Neural cell (in vitro differentiated cells): Measurements from ENCODE around the gene GDE1. TPM values are rescaled to one million over a fixed set of nuclear protein-coding genes. Genes with fewer than 3 reads are reported as not detected.

Experiments
- H2AFZ ChIP-seq: fragments of 200-600, 300-800 bp; sonication (generic), shearing (Covaris generic); 2 replicates; pipeline ENCODE4 v1.6.0; 2014; ENCODE audit warnings: low read depth, mild to moderate bottlenecking, antibody characterized with exemption, low read length, moderate library complexity
- H3F3A ChIP-seq: fragments of 200-600 bp; shearing (Covaris generic); 2 replicates; pipeline ENCODE4 v1.6.1; 2016; ENCODE audit warnings: mild to moderate bottlenecking, moderate library complexity, mixed read lengths, antibody characterized with exemption, low read length; ENCODE audit not compliant: insufficient read depth, poor library complexity, severe bottlenecking
- H3K27ac ChIP-seq: fragments of 200-600, 300-800 bp; sonication (generic), shearing (Covaris generic); 2 replicates; pipeline ENCODE4 v1.5.1; 2014; ENCODE audit warnings: mild to moderate bottlenecking, low read length, moderate library complexity
- H3K27me3 ChIP-seq: fragments of 300-800, 200-600 bp; sonication (generic), shearing (Covaris generic); 2 replicates; pipeline ENCODE4 v1.6.0; 2014; ENCODE audit warnings: mild to moderate bottlenecking, low read depth, low read length, moderate library complexity; ENCODE audit not compliant: insufficient read depth
- H3K36me3 ChIP-seq: fragments of 300-800, 200-600 bp; sonication (generic), shearing (Covaris generic); 2 replicates; pipeline ENCODE4 v1.5.1; 2014; ENCODE audit warnings: mild to moderate bottlenecking, antibody characterized with exemption, low read length, moderate library complexity; ENCODE audit not compliant: insufficient read depth
- H3K4me2 ChIP-seq: fragments of 300-800, 200-600 bp; sonication (generic), shearing (Covaris generic); 2 replicates; pipeline ENCODE4 v1.6.0; 2014; ENCODE audit warnings: mild to moderate bottlenecking, low read length
- H3K4me3 ChIP-seq: fragments of 300-800, 200-600 bp; sonication (generic), shearing (Covaris generic); 2 replicates; pipeline ENCODE4 v1.5.1; 2014; ENCODE audit warnings: mild to moderate bottlenecking, low read length, moderate library complexity
- H3K79me2 ChIP-seq: fragments of 200-600 bp; shearing (Covaris generic); replicated peaks from 2 replicates; pipeline ENCODE4 v1.6.0; 2014; ENCODE audit warnings: mild to moderate bottlenecking, low read length, moderate library complexity; ENCODE audit not compliant: insufficient read depth
- H3K9ac ChIP-seq: fragments of 300-800, 200-600 bp; sonication (generic), shearing (Covaris generic); 2 replicates; pipeline ENCODE4 v1.6.1; 2016; ENCODE audit warnings: mild to moderate bottlenecking, low read length, mixed read lengths
- H3K9me2 ChIP-seq: fragments of 200-600 bp; shearing (Covaris generic); 2 replicates; pipeline ENCODE4 v1.6.1; 2016; ENCODE audit warnings: mild to moderate bottlenecking, low read length, mixed read lengths; ENCODE audit not compliant: insufficient read depth
- H3K9me3 ChIP-seq: fragments of 200-600, 300-800 bp; sonication (generic), shearing (Covaris generic); 2 replicates; pipeline ENCODE4 v1.6.1; 2016; ENCODE audit warnings: mild to moderate bottlenecking, mixed run types, low read length, moderate library complexity, mixed read lengths
- H4K20me1 ChIP-seq: fragments of 200-600 bp; shearing (Covaris generic); 2 replicates; pipeline ENCODE4 v1.6.1; 2016; ENCODE audit warnings: mild to moderate bottlenecking, mixed run types; ENCODE audit not compliant: insufficient read depth
- EP300 ChIP-seq: fragments of 450-650 bp; conservative IDR thresholded peaks from 2 replicates; pipeline ENCODE4 v1.6.1; 2014; ENCODE audit warnings: antibody characterized with exemption, mild to moderate bottlenecking, moderate library complexity; ENCODE audit not compliant: poor library complexity, severe bottlenecking
- EZH2 ChIP-seq: fragments of 200-600, 300-800 bp; shearing (Covaris generic), sonication (generic); IDR thresholded peaks from 2 replicates; pipeline ENCODE4 v1.6.1; 2014; ENCODE audit warnings: antibody characterized with exemption, low read length, borderline replicate concordance, mild to moderate bottlenecking; ENCODE audit not compliant: insufficient read depth, poor library complexity, severe bottlenecking
- MXI1 ChIP-seq: fragments of 450-650 bp; conservative IDR thresholded peaks from 2 replicates; pipeline ENCODE4 v1.6.1; 2014; ENCODE audit warnings: antibody characterized with exemption, mild to moderate bottlenecking; ENCODE audit not compliant: poor library complexity, severe bottlenecking
- POLR2AphosphoS5 ChIP-seq: IDR thresholded peaks from 2 replicates; pipeline ENCODE4 v1.6.1; 2012
- RAD21 ChIP-seq: fragments of 450-650 bp; conservative IDR thresholded peaks from 2 replicates; pipeline ENCODE4 v1.6.1; 2014; ENCODE audit warnings: antibody characterized with exemption, mild to moderate bottlenecking, moderate library complexity
- SMC3 ChIP-seq: fragments of 450-650 bp; conservative IDR thresholded peaks from 2 replicates; pipeline ENCODE4 v1.6.1; 2014; ENCODE audit warnings: antibody characterized with exemption, mild to moderate bottlenecking, moderate library complexity; ENCODE audit not compliant: poor library complexity
- TAF1 ChIP-seq: IDR thresholded peaks from 2 replicates; pipeline ENCODE4 v1.6.1; 2012; ENCODE audit warnings: low read depth
- polyA plus RNA-seq: library from polyadenylated mRNA; depleted of rRNA; stranded (reverse); fragments of >200 nt; gene quantifications from 2 replicates; pipeline ENCODE4 v1.2.3, GENCODE V29; 2014
- TF ChIP-seq, protein P1 (sequence below): fragments of 450-650 bp; IDR thresholded peaks from 2 replicates; pipeline ENCODE4 v1.5.1; 2014; ENCODE audit warnings: antibody characterized with exemption, mild to moderate bottlenecking, moderate library complexity; ENCODE audit not compliant: poor library complexity, severe bottlenecking
- TF ChIP-seq, protein P2 (sequence below): IDR thresholded peaks from 2 replicates; pipeline ENCODE4 v1.6.1; 2012; ENCODE audit warnings: borderline replicate concordance

GDE1 gene
- polyA plus RNA-seq, 1 donor from 2014 or later, result 74.7 TPM

DNA sequence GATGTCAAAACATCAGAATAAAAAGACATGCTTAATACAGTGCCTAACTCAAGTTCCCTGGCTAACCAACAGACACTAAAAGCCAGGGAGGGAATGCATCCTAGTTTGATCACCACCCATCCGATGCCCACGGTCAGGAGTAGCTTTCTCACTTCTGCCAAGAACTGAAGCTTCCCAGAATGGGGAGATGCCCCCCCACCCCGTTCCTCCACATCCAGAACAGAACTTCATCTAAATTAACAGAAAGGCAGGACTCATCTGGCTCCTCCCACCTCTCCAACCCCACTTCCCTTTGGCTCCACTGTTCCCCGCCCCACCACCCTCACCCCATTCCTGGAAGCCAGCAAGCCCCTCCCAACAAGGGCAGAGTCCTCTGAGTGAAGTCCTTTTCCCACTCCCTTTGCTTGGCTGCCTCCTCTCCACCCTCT lies 33.7 kb downstream of the GDE1 start:
- H3K36me3 ChIP-seq, result no peaks in the 10 kb centered on the region
- H3K27ac ChIP-seq, result no peak overlapping the region
- H3K4me2 ChIP-seq, result no peak overlapping the region
- no peaks in the 10 kb centered on the region for H3F3A ChIP-seq
- TF ChIP-seq SMC3, result no peak
- no peak for TF ChIP-seq MXI1
- no peak for TF ChIP-seq RAD21
- no peak overlapping the region for H3K9ac ChIP-seq
- H3K27me3 ChIP-seq, result no peaks in the 10 kb centered on the region
- H3K9me3 ChIP-seq, result no peaks in the 10 kb centered on the region
- H3K79me2 ChIP-seq, result no peaks in the 10 kb centered on the region
- no peak overlapping the region for H2AFZ ChIP-seq
- H3K9me2 ChIP-seq, result no peaks in the 10 kb centered on the region
- H4K20me1 ChIP-seq, result no peaks in the 10 kb centered on the region
- no peak overlapping the region for H3K4me3 ChIP-seq

DNA sequence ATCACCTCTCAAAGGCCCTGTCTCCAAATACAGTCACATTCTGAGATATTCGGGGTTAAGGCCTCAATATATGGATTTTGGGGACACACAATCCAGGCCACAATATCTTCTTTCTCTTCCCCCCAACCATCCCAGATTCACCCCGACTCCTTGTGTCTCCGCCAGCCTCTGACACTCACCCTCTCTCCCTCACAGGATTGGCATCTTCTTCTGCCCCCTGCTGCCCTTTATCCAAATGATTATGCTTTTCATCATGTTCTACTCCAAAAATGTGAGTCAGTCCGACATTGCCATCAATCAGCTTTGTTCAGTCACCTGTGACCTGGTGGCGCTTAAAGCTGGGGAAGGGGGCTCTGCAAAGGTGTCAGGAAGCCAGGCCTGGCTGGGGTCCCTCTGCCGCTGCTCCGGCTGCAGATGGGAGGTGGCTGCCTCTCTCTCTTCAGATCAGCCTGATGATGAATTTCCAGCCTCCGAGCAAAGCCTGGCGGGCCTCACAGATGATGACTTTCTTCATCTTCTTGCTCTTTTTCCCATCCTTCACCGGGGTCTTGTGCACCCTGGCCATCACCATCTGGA lies 35.1 kb downstream of the GDE1 start:
- Histone ChIP-seq H4K20me1 (no peaks in the 10 kb centered on the region), H3K36me3 (no peaks in the 10 kb centered on the region), H2AFZ (no peak overlapping the region), H3K27me3 (no peaks in the 10 kb centered on the region), H3K9me3 (no peaks in the 10 kb centered on the region), H3K4me3 (no peak overlapping the region), H3K27ac (no peak overlapping the region), H3F3A (no peaks in the 10 kb centered on the region), H3K79me2 (no peaks in the 10 kb centered on the region), H3K4me2 (no peak overlapping the region), H3K9me2 (no peaks in the 10 kb centered on the region), H3K9ac (no peak overlapping the region)
- no peak for TF ChIP-seq EP300
- TF ChIP-seq, protein P1, sequence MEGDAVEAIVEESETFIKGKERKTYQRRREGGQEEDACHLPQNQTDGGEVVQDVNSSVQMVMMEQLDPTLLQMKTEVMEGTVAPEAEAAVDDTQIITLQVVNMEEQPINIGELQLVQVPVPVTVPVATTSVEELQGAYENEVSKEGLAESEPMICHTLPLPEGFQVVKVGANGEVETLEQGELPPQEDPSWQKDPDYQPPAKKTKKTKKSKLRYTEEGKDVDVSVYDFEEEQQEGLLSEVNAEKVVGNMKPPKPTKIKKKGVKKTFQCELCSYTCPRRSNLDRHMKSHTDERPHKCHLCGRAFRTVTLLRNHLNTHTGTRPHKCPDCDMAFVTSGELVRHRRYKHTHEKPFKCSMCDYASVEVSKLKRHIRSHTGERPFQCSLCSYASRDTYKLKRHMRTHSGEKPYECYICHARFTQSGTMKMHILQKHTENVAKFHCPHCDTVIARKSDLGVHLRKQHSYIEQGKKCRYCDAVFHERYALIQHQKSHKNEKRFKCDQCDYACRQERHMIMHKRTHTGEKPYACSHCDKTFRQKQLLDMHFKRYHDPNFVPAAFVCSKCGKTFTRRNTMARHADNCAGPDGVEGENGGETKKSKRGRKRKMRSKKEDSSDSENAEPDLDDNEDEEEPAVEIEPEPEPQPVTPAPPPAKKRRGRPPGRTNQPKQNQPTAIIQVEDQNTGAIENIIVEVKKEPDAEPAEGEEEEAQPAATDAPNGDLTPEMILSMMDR, result no peak
- no peak for TF ChIP-seq RAD21
- TF ChIP-seq EZH2, result no peak

DNA sequence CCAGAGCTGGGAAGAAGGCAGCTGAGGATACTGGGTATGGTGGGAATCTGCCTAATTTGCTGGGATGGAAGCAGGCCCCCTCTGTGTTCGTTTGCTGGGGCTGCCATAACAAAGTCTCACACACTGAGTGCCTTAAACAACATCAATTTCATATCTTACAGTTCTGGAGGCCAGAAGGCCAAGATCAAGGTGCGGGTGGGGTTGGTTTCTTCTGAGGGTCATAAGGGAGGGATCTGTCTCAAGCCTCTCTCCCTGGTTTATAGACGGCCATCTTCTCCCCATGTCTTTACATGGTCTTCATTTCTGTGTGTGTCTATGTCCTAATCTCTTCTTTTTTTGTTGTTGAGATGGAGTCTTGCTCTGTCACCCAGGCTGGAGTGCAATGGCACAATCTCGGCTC lies 35.8 kb downstream of the GDE1 start:
- no peaks in the 10 kb centered on the region for H3F3A ChIP-seq
- no peak overlapping the region for H3K4me2 ChIP-seq
- H3K9ac ChIP-seq, result no peak overlapping the region
- H3K27me3 ChIP-seq, result no peaks in the 10 kb centered on the region
- H3K36me3 ChIP-seq, result no peaks in the 10 kb centered on the region
- no peak overlapping the region for H2AFZ ChIP-seq
- H3K9me2 ChIP-seq, result no peaks in the 10 kb centered on the region
- no peak overlapping the region for H3K27ac ChIP-seq
- no peaks in the 10 kb centered on the region for H3K9me3 ChIP-seq
- no peak for TF ChIP-seq EZH2
- TF ChIP-seq RAD21, result no peak
- no peak for TF ChIP-seq TAF1
- TF ChIP-seq, protein P2, sequence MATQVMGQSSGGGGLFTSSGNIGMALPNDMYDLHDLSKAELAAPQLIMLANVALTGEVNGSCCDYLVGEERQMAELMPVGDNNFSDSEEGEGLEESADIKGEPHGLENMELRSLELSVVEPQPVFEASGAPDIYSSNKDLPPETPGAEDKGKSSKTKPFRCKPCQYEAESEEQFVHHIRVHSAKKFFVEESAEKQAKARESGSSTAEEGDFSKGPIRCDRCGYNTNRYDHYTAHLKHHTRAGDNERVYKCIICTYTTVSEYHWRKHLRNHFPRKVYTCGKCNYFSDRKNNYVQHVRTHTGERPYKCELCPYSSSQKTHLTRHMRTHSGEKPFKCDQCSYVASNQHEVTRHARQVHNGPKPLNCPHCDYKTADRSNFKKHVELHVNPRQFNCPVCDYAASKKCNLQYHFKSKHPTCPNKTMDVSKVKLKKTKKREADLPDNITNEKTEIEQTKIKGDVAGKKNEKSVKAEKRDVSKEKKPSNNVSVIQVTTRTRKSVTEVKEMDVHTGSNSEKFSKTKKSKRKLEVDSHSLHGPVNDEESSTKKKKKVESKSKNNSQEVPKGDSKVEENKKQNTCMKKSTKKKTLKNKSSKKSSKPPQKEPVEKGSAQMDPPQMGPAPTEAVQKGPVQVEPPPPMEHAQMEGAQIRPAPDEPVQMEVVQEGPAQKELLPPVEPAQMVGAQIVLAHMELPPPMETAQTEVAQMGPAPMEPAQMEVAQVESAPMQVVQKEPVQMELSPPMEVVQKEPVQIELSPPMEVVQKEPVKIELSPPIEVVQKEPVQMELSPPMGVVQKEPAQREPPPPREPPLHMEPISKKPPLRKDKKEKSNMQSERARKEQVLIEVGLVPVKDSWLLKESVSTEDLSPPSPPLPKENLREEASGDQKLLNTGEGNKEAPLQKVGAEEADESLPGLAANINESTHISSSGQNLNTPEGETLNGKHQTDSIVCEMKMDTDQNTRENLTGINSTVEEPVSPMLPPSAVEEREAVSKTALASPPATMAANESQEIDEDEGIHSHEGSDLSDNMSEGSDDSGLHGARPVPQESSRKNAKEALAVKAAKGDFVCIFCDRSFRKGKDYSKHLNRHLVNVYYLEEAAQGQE, result no peak
- no peak for TF ChIP-seq SMC3
- TF ChIP-seq MXI1, result no peak
- no peak for TF ChIP-seq EP300
- TF ChIP-seq, protein P1, result no peak
- no peak for TF ChIP-seq POLR2AphosphoS5
- no peak overlapping the region for H3K4me3 ChIP-seq
- no peaks in the 10 kb centered on the region for H3K79me2 ChIP-seq
- no peaks in the 10 kb centered on the region for H4K20me1 ChIP-seq
